Activated CD8-positive, alpha-beta memory T cell treated with anti-CD3 and anti-CD28 coated beads for 1 hour (primary cell): ENCODE results near the gene TMEM176A.

Experiments used
- DNase-seq, 2 donors: peaks; one replicate each; pipeline ENCODE4 v3.0.0-alpha.2; 2020; ENCODE audit warnings: low read depth in 1 of 2; ENCODE audit errors: extremely low read depth in 1 of 2

Gene TMEM176A

GRCh38 chr7:150787321-150788281 lies 13.0 kb upstream of the TMEM176A start:
- DNase-seq, result no peak

- no peak for DNase-seq
Observed at GRCh38 chr7:150788474-150789269, 11.9 kb upstream of the TMEM176A start.

DNA sequence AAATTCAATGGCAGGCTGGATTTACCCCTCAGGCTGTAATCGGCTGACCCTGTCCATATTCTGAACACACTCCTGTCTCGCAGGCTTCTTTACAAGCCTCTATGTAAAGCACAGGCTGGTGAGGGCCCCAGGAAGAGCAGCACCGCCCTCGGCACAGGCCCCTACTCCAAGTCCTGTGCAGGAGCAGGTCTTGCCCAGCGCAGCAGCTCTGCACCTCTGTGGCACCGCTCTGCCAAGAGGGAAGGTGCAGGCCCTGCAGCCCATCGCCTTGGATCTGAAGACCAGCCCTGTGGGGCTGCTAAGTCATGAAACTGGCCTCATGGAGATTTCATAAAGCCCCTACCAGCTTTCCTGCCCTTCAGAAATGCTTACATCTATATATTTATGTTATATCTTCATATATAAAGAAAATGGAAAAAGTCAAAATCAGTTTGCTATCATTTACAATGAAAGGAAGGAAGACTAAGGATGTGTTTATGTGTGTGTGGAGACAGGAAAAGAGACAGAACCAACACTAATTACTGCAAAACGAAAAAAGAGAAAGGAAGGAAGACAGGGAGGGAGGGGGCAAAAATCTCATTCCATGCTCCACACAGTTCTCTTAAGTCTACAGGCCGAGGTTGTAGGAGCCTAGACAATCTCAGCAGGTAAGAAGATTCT lies 10.0 kb upstream of the TMEM176A start:
- DNase-seq, result no peak

GRCh38 chr7:150791304-150791703 lies 9.3 kb upstream of the TMEM176A start:
- no peak for DNase-seq

DNA sequence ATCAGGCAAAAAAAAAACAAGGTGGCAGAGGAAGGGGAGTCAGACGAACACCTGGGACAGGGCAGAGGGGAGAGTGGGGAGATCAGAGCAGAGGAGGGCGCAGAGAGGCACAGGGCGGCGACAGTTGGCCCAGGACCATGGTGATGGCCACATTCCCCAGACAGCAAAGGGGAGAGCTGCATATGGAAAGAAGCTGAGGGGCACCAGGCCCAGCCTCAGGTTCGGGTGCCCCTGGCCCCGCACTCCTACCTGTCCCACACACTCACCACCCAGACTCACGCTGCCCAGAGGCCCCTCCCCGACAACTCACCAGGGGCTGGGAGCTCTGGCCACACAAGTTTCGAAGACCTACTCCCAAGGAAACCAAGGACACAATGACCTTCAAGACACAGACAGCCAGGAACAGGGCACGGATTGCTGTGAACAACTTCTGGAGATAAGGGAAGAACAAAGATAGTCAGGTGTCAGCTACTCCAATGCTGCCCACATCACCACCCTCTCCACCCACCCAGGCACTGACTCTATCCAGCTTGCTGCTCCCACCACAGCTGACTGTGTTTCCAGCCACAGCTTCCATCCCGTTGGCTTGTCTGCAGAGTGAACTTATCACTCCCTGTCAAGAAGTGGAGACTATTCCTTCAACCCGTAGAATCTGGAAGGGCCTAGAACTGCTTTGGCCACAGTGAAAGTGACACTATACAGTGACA lies 8.7 kb upstream of the TMEM176A start:
- DNase-seq, result no peak

DNA sequence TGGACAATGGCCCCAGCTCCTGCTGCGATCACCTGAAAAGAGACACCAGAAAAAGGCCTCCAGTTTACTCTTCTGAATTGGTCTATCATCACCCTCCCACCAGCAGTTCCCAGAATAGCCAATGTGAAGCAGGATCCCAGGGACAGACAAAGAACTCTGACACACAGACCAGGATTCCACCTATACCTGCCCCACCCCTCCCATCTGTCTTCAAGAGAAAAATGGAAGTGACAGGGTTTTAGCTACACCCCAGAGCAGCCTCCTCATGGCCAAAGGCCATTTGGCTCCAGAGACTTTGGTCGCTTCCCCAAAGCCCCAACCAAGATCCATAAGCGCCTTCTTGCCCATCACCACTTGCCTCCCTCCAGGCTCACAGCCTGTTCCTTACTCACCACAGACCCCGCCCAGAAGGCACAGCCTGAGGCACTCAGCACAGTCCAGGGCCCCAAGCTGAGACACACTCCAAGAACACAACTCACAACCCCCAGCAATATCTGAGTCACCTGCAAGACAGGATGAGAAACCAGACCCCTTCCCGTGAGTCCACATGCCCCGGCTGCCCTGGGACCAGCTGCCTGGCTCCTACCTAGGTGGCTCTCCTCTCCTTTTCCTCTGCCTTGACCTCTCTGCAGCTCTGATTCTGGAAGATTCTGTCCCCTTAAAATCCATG lies 6.9 kb upstream of the TMEM176A start:
- no peak for DNase-seq

DNA sequence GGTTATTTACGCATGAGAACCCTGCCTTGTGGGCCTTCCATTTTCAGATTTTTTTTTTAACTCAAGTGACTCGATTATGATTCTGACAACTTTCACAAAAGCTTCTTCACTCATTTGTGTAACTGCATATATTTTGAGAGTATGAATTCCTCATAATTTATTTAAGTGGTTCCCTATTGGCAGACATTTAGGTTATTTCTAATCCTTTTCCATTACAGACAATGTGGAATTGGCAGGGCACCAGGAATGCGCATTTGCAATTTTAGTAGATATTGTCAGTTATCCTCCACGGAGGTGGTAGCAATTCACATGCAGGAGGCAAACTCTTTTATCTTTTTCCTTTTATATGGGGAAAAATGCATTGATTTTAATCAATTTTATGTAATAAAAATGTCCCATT lies 2.9 kb upstream of the TMEM176A start:
- no peak for DNase-seq

DNA sequence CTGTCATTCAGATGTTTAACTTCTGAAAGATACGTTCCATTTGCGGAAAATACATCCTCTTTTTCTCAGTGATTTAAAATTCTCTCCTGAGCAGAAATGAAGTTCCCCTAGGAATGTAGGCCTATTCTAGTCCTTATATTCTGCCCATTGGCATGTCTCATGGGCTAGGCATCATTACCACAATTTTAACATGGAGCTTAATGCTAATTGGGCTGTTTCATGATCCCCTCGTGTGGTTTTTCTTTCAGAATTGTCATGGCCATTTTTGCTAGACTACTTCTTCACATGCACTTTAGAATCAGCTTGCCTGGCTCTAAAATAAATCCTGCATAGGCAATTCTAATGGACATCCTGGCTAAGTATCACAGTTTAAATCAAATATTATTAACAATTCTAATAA lies 1.4 kb upstream of the TMEM176A start:
- DNase-seq, result no peak

DNA sequence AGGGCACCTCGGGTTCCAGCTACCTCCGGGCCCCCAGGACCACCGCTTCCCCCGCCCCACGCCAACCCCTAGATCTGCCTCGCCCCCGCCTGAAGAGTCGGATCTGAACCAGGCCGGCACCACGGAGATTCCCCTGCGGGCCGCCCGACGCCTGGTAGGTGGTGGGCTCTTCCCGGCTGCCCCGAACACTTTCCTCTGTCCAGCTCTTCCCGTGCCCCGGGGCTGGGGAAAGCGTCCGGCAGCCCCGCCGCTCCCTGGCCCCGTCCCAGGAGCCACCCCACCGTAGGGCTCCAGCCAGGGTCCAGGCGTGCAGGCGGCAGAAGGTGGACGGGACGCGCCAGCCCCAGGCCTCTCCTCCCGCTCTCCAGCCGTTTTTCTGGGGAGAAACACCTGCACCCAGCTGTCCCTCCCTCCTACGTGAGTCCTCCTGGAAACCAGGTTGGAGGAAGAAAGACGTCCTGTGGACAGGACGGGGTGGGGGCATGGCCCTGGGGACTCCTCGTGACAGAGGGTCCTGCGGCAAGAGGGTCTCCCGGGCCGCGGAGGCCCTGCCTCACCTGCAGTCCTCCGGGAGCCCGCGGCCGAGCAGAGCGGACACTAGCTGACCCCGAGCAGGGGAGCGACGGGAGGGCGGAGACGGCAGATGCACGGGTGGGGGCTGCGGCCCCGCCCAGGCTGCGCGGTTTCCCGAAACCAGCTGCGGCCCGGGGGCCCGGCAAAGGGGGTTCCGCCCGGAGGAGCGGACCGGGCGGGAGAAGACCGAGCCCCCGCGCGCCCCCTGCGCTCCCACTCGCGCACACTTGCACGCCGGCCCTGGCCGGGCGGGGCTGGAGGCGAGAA lies 608 bp upstream of the TMEM176A start, which contains the start of gene TMEM176B:
TMEM176B (minus strand) TSS at position 624 of the 840 bp plus-strand sequence. CDS start 3,795 bp downstream, outside the sequence.
- no peak for DNase-seq

- no peak for DNase-seq
Observed at GRCh38 chr7:150801242-150801945, 825 bp downstream of the TMEM176A start.

- no peak for DNase-seq
Observed at GRCh38 chr7:150801946-150802771, 1.6 kb downstream of the TMEM176A start.

DNA sequence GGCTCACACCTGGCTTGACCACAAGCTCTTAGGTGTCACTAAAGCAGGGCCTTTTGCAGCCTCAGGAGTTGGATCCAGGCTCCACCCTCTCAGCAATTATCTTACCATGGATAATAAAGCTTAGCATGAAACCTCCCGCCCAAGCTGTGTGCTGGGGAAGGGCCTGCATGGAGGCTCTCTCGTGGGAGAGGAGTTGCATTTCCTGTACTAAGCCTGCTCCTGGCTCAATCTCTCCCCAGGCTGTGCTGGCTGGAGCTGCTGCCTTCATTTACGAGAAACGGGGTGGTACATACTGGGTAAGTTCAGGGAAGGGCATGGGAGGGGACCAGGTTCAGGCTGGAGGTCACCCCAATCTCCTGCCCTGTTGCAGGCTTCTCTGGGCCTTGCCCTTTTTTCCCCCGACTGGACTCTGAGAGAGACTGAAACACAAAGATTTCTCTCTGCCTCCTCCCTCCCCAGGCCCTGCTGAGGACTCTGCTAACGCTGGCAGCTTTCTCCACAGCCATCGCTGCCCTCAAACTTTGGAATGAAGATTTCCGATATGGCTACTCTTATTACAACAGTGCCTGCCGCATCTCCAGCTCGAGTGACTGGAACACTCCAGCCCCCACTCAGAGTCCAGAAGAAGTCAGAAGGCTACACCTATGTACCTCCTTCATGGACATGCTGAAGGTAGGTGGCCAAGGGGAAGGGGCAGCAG lies 2.7 kb downstream of the TMEM176A start:
- no peak for DNase-seq

DNA sequence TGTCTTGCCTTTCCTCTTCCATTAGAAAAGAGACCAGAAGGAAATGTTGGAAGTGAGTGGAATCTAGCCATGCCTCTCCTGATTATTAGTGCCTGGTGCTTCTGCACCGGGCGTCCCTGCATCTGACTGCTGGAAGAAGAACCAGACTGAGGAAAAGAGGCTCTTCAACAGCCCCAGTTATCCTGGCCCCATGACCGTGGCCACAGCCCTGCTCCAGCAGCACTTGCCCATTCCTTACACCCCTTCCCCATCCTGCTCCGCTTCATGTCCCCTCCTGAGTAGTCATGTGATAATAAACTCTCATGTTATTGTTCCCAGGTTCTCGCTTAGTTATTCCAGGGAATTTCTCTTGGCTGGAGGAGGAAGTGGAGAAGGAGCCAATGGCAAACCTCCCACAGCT lies 4.2 kb downstream of the TMEM176A start:
- no peak for DNase-seq

DNA sequence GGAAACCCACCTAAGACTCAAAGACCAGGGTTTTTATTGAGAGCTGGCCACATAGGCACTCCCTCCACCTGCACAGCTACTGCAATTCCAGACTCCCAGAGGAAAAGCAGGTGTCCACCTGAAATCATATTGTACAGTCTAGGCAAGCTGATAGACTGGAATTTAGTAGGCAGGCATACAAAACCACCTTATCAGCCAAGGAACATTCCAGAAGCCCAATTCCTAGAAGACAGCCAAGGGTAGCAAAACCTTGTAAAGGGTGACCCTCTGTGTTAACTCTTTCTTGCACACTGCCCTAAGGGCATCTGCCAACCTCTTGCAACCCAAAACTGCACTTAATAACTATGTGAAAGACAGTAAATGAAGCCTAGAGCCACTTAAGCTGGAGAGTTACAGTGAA lies 5.3 kb downstream of the TMEM176A start:
- DNase-seq, result no peak

DNA sequence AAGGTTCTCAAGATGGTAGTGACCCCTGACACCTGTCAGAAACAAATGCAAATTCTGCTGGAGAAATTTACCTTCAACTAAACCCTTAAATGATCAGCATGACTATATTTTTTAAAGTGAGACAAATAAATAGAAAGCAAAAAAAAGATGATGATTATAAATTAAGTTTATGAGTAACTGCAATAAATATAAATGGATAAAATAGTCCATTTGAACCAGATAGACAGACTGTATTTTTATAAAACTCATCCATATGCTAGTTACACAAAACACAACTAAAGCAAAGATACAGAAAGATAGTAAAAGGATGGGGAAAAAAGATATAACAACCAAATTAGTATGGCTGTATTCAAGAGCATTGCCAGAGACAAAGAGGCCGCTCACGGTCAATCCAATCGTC lies 5.9 kb downstream of the TMEM176A start:
- no peak for DNase-seq

DNA sequence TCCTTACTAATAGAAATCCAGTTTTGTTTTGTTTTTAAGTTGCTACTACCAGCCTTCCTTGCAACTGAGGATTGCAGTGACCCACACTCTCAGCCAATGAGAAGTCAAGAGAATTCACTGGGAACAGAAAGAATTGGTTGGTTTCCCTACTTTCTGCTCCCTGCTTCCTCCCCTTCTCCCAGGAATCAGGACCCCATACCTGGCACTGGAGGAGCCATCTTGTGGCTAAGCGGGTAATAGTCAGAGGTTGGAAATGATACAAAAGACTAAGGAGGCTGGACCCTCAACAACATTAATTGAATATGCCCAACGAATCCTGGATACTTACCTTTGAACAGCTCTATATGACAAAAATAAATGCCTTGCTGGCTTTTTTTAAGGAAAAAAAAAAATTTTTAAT lies 6.3 kb downstream of the TMEM176A start:
- DNase-seq, result no peak
